OCI-M2 (cell line): ENCODE data around the gene SLC15A5.

Experiments
- DNase-seq: peaks from one replicate; lab custom pipeline; 2025; ENCODE audit not compliant: unreplicated experiment; lab: John Stamatoyannopoulos, UW

SLC15A5 gene

DNA sequence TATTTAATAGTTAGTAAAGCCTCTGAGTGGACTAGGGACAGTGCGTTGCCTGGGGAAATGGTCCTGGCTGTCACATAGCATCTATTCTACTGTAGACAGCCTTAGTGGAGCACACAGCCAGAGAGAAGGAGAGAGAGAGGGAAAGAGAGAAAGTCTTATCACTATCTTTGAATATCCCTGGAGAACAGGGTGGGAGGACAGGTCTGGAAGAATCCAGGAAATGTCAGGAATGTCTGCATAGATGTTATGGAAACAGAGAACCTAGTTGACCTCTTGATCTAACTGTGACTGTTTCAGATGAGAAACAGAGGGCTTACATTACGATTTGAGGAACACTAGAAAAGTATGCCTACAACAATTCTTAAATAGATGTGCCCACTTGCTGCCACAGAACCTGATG lies 92.8 kb downstream of the SLC15A5 start:
- no peak for DNase-seq

DNA sequence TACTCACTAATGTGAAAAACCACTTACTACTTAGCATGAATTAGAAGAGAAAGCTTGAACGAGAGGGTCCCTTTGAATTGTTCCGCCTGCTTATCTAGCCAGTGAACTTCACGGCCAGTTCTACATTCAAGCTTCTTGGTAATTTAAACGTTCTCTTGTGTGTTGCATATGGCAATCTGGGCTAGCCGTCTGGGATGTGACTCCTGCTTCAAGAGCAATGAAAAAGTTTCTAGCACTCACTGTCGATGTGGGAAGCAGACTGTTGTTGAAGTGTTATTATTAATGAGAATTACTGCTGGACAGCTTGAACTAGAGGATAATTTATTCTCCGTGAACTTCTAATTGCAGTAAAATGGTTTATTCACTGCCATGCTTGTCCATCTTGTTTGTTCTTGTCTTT lies 93.9 kb downstream of the SLC15A5 start:
- no peak for DNase-seq

DNA sequence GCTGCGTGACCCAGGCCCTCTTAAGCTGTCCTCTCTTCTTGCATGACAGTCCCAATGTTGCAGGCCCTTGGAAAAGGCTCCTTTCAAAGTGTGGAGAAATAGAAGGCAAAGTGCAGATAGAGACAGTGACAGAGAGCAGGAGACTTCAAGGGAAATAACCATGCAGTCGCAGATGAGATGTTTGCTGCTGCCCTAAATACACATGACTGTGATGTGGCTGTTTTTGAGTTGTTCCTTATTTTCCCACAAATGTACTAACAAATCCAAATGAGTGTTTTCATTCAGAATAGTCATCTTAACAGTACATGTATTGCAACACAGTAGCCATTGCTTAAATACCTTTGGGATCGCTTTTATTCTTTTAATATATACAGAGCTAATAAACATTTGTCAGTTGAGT lies 101.6 kb downstream of the SLC15A5 start:
- DNase-seq = no peak

DNA sequence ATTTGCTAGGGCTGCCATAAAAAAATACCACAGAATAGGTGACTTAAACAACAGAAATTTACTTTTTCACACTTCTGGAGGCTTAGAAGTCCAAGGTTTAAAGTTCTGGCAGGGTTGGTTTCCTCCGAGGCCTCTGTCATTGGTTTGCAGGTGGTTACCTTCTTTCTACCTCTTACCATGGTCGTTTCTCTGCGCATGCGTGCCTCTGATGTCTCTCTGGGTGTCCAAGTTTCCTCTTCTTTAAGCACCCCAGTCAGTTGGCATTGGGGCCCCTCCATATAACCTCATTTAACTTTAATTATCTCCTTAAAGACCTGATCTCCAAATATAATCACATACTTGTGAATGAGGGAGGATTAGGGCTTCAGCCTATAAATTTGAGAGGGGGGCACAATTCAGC lies 103.2 kb downstream of the SLC15A5 start:
- DNase-seq = no peak

DNA sequence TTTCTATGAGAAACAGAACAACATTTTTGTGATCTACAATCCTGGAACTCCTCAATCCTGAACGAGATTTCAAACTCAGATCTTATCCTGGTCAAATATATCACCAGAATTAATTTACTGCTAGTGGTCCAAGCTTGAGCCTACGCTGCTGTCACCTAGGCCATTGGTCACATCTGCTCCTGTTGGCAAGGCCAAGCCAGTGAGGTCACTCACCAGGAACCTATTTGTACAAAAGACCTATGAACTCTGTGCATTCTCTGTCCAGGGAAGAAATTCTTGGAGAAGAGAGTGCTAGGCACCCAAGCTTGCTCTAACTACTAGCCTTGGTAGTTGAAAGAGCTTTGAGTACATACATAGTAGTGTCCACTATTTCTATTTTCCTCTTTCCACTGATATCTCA lies 106.1 kb downstream of the SLC15A5 start:
- no peak for DNase-seq

DNA sequence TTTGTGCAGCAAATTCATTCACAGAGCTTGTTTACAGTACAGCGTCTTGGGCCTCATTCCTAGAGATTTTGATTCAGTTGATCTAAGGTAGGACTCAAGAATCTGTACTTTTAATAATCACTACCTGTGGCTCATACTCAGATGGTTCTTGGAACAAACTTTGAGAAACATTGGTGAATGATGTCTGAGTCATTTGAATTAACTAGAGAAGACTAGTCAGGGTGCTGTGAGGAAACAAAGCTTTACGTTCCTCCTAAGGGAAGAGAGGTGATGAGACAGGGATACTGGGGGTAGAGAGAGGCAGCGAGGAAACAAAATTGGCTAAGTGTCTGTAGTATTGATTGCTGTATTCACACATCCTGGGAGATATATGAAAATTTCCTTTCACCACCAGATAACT lies 109.4 kb downstream of the SLC15A5 start:
- no peak for DNase-seq

DNA sequence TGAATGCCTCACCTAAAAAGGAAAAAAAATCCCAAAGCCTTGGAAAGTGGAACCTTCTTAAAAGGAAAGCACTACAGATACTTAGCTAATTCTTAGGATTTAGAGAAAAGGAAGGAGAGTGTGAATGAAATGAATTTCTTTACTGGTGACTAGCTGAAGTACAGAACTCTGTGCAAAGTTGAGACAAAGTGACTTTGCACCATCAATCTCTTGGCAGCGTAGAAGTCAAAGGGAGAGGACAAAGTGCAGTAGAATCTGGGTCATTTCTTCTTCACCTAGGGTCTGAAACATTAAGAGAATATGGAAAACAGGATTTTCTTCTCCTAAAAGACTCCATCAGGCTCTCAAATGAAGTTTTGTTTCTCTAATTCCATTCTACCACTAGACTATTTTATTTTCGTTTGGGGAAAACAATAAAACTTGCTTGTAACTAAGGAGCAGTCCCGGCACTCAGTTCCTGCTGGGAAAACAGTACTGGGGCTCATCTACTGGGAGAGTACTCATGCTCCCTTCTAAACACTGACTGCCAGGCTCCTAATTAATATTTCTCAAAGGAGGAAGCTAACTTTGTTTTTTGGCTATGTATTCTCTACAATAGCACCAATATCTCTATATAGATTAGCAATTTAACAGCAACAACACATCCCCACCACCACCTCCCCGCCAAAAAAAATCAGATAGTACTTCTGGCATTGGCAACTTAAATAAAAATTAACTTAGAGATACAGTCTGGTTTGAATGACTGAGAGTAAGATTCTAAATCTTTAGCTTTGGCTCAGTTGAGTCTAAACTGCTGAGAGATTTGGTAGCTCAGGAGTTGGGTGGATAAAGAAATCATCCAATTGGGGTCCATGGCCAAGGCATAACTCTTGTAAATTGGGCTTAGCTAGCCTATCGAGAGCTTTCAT lies 110.7 kb downstream of the SLC15A5 start:
- DNase-seq = no peak

DNA sequence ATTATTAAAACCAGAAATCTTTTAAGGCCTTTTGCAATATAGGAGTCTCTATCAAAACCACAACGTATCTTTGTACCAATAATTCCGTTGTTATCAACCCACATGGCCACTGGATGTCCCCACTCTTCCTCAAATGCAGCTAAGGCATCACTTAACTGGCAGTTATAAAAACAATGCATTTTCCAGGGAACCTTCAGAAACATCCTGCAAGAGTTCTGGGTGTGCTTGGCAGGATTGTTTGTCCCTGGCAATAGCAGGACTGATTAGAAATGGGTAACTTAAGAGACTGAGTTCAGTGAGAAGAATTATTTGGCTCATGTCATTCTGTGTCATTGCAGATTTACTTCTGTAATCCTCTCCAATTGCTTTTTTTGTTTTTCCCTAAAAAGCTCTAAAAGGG lies 112.0 kb downstream of the SLC15A5 start:
- no peak for DNase-seq

DNA sequence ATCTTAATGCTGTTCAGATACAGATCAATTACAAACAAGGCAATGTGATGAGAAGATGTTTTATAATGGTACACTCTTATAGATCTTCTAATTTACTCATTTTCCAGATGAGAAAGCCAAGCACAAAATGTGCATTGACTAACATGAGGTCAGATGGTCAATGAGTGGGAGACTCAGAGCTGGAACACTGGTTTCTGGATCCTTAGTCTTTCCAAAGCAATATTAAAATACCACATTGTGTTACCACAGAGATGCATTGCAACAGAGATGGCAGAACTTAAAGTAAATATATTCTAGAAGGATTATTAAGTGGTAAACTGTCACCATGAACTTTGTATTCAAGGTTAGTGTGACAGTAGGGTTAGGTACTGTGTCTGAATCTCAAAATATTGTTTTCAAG lies 113.6 kb downstream of the SLC15A5 start:
- no peak for DNase-seq

DNA sequence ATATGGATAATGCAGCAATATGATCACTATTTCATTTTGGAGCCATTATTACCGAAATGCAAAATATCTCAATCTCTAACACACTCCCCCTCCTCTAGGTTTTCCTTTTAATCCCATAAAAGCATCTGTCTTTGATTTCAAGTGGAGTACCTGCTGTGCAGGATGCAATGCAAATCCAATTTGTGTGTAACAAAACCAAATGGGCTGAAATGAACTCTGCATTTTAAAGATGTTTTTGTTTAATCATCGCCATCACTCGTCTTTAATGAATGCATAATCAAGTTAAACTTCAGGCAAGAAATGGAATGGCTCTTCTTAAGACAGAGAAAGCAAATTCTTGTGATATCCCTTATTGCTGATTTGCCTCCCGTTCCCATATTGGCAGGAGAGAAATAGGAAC lies 114.3 kb downstream of the SLC15A5 start:
- DNase-seq = no peak

DNA sequence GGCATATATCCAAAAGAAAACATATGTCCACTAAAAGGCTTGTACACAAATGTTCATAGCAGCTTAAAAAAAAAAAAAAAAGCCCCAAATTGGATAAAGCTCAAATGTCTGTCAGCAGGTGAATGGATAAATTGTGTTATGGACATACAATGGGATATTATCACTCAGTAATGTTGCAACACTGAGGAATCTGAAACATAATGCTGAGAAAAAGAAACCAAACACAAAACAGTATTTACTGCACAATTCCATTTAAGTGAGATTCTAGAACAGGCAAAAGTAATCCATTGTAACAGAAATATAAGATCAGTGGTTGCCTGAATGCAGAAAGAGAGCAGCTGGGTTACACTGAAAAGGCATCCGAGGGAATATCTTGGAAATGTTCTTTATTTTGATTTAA lies 117.9 kb downstream of the SLC15A5 start:
- DNase-seq = no peak

DNA sequence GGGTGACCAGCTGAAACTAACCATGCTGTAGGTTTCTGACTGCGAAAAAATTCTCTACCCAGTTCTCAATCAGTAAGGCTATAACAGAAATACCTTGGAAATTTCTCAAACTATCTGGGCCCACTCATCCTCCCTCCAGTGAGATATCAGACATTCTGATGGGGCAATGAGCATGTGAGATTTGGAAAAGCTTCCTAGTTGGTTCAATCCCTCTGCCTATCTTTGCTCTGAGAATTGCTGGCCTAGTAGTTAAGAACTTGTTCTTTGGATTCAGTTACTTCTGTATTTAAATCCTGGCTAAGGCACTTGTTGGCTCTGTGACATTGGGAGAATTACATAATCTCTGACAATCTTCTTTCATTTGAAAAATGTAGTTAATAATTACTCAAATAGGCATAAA lies 119.4 kb downstream of the SLC15A5 start:
- DNase-seq = no peak

DNA sequence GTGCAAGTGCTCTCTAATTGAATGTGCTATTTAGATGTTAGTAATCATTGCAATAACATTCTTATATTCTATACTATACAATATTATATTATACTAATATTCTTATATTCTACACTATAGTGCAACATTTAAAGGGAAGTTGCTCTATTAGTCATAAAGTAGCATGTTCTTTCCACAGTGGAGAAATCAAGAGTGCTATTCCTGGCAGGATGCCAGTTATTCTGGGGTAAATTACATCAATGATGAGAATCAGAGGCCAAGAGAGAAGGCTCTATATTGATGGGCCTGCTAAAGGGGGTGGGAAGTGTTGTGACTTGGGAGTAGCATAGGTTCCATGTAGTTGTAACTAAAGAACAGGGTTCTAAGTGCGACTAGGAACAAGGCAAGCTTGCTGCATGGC lies 121.5 kb downstream of the SLC15A5 start:
- DNase-seq = no peak

DNA sequence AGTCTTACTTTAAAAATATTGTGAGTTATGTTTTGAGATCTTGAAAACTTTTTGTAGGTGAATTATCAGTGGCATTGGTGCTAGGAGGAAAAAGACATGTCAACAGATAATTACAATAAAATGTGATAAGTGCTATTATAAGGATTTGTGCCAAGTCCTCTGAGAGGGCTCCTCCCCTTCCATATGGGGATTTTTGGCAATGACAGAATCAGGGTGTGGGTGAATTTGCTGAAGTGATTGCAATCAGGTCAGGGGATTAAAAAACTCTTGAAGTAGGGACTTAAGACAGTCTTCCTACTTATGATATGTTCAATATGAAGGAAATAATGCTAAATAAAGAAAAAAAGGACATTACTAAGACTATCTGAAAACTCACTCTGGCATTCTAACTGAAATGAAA lies 122.5 kb downstream of the SLC15A5 start:
- no peak for DNase-seq

DNA sequence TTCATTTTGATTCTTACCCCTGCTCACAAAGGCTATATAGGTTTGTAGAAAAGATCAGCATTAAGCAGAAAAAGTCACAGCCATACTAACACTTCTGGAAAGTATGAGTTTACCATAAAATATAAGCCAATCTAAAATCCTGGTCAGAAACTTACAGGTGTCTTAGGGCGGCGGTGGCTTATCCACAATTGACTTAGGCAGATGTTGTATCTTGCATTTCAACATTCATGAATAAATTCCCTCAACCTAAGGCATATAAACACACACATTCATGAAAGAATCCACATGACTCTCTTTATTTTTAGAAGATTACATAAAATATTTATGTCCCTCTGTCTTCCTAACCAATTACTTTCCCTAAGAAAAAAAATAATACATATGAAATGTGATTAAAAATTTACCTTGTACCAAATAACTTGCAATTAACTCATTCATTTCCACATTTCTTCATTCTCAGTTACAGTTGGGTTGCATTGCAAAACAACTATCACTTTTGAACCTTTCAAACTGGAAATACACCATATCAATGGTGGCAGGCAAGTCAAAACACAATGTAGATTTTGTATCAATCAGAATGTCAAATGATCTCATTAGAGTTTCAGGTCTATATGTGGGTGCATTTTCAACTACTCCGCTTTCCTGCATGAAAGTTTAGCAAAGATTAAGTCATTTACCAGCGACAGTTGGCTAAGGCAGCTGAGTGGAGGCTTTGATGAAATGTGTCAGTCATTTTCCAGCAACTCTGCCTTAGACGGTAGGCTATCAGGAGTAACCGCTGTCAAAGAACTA lies 124.4 kb downstream of the SLC15A5 start:
- no peak for DNase-seq

DNA sequence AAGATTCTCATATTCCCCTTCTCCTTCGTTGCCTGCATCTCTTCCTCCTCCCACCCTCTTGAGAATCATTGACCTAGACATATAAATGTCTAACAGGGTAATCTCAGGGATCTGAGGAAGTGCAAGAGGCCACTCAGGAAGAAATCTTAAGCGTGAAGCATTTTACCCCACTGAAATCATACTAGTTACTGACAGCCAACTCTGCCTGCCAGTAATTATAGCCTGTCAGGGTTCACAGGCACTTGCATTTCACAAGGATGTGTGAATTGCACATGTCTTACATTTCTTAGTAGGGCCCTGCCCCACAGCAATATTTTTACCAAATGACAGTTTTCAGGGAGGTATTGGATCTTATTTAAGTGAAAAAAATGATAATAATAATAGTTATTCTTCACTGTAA lies 127.2 kb downstream of the SLC15A5 start:
- DNase-seq = no peak

DNA sequence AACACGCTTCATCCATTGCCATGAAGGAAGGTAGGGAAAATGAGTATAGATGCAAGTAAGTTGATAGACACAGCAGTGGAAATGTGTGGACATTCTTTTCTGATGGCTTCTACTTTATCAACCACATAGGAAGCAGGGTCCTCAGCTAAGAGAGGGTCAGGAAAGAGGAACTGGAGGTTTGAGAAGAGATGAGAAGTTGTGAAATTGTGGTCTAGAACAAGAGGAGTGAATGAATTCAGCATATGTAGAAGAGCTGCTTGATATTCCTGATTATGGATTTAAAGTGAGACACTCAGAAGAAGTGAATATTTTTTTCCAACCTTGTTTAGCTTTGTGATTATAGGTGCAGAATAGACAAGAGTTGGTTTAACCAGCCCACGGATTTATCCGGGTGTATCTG lies 128.5 kb downstream of the SLC15A5 start:
- DNase-seq = no peak
